ENCODE data around the gene FGF14. TPM values are rescaled to one million over a fixed set of nuclear protein-coding genes. Genes with fewer than 3 reads are reported as not detected.
"Not testable (repeated sequence)": the region's sequence is repeated elsewhere in the genome, so short reads cannot be mapped to it uniquely, and the experiment has no call there.

FGF14 gene
- polyA plus RNA-seq, 1 donor (not counting 4 experiments of a cell fraction or from before 2014, with no cell fraction given), result 0.09 TPM

GRCh38 chr13:101841698-101842097 lies 560.1 kb downstream of the FGF14 start:
- Histone ChIP-seq H3K9me1 (ENCODE audit: control insufficient read depth, extremely low read depth, insufficient read depth, low read length) (no peaks in the 10 kb centered on the region), H3K4me3 (ENCODE audit: control insufficient read depth in 2 of 3, extremely low read depth in 1 of 3, insufficient read depth in 2 of 3, low read depth in 1 of 3, low read length in 3 of 3) (no peak overlapping the region), H3K27me3 (ENCODE audit: control insufficient read depth, extremely low read depth, insufficient read depth, low read length) (no peaks in the 10 kb centered on the region), H3K27ac (ENCODE audit: control insufficient read depth, insufficient read depth, low read length) (no peak overlapping the region), H4K20me1 (ENCODE audit: control insufficient read depth, extremely low read depth, insufficient read depth, low read length) (no peaks in the 10 kb centered on the region), H2AFZ (ENCODE audit: control insufficient read depth, low read length) (no peak overlapping the region), H3K9me3 (ENCODE audit: control insufficient read depth, low read depth, low read length) (no peaks in the 10 kb centered on the region), H3K36me3 (ENCODE audit: control insufficient read depth in 2 of 2, extremely low read depth in 1 of 2, insufficient read depth in 2 of 2, low read length in 2 of 2) (no peaks in the 10 kb centered on the region), H3K79me2 (ENCODE audit: control insufficient read depth, insufficient read depth, low read length) (no peaks in the 10 kb centered on the region), H3K9ac (ENCODE audit: control insufficient read depth, extremely low read depth, insufficient read depth, low read length) (no peak overlapping the region), H3K4me2 (ENCODE audit: control insufficient read depth, extremely low read depth, insufficient read depth, low read depth, low read length) (no peak overlapping the region), H3K4me1 (ENCODE audit: control insufficient read depth, extremely low read depth, insufficient read depth, low read length) (no peaks in the 10 kb centered on the region)
- no peak for DNase-seq (ENCODE audit: low read depth, low spot score)
- no peak for TF ChIP-seq EZH2 (IDR thresholded peaks at IDR 0.05; ENCODE audit: low read length)
- no peak for TF ChIP-seq CTCF (optimal IDR thresholded peaks at IDR 0.05 in 1 of 3, IDR thresholded peaks at IDR 0.05 in 1 of 3, conservative IDR thresholded peaks at IDR 0.05 in 1 of 3; ENCODE audit: extremely low read depth in 1 of 3, insufficient read depth in 2 of 3, low read length in 3 of 3)
- dilution Hi-C loops (cut with MboI; ENCODE audit: extremely low pct_ligation_motif_present, low sequenced_read_pairs), result no loop called here
- FAIRE-seq, result no peak

- no peaks in the 10 kb centered on the region for H3K9me1 ChIP-seq (ENCODE audit: control insufficient read depth, extremely low read depth, insufficient read depth, low read length)
- H3K79me2 ChIP-seq (ENCODE audit: control insufficient read depth, insufficient read depth, low read length), result no peaks in the 10 kb centered on the region
- FAIRE-seq, result no peak
- DNase-seq (ENCODE audit: low read depth, low spot score), result no peak
- dilution Hi-C loops (cut with MboI; ENCODE audit: extremely low pct_ligation_motif_present, low sequenced_read_pairs), result no loop called here
- no peak overlapping the region for H3K4me2 ChIP-seq (ENCODE audit: control insufficient read depth, extremely low read depth, insufficient read depth, low read depth, low read length)
- no peaks in the 10 kb centered on the region for H3K36me3 ChIP-seq (ENCODE audit: control insufficient read depth in 2 of 2, extremely low read depth in 1 of 2, insufficient read depth in 2 of 2, low read length in 2 of 2)
- TF ChIP-seq EZH2 (IDR thresholded peaks at IDR 0.05; ENCODE audit: low read length) (no peak), CTCF (optimal IDR thresholded peaks at IDR 0.05 in 1 of 3, IDR thresholded peaks at IDR 0.05 in 1 of 3, conservative IDR thresholded peaks at IDR 0.05 in 1 of 3; ENCODE audit: extremely low read depth in 1 of 3, insufficient read depth in 2 of 3, low read length in 3 of 3) (no peak)
- H3K27me3 ChIP-seq (ENCODE audit: control insufficient read depth, extremely low read depth, insufficient read depth, low read length), result no peaks in the 10 kb centered on the region
- no peaks in the 10 kb centered on the region for H3K9me3 ChIP-seq (ENCODE audit: control insufficient read depth, low read depth, low read length)
- H2AFZ ChIP-seq (ENCODE audit: control insufficient read depth, low read length), result no peak overlapping the region
- no peak overlapping the region for H3K4me3 ChIP-seq (ENCODE audit: control insufficient read depth in 2 of 3, extremely low read depth in 1 of 3, insufficient read depth in 2 of 3, low read depth in 1 of 3, low read length in 3 of 3)
- H3K4me1 ChIP-seq (ENCODE audit: control insufficient read depth, extremely low read depth, insufficient read depth, low read length), result no peaks in the 10 kb centered on the region
- no peak overlapping the region for H3K9ac ChIP-seq (ENCODE audit: control insufficient read depth, extremely low read depth, insufficient read depth, low read length)
- no peaks in the 10 kb centered on the region for H4K20me1 ChIP-seq (ENCODE audit: control insufficient read depth, extremely low read depth, insufficient read depth, low read length)
- H3K27ac ChIP-seq (ENCODE audit: control insufficient read depth, insufficient read depth, low read length), result no peak overlapping the region
Observed at GRCh38 chr13:101838323-101838722, 563.5 kb downstream of the FGF14 start.

GRCh38 chr13:101837778-101838177 lies 564.1 kb downstream of the FGF14 start:
- H3K4me2 ChIP-seq (ENCODE audit: control insufficient read depth, extremely low read depth, insufficient read depth, low read depth, low read length); DNase-seq (ENCODE audit: low read depth, low spot score); H3K4me1 ChIP-seq (ENCODE audit: control insufficient read depth, extremely low read depth, insufficient read depth, low read length); H4K20me1 ChIP-seq (ENCODE audit: control insufficient read depth, extremely low read depth, insufficient read depth, low read length); H3K4me3 ChIP-seq (ENCODE audit: control insufficient read depth in 2 of 3, extremely low read depth in 1 of 3, insufficient read depth in 2 of 3, low read depth in 1 of 3, low read length in 3 of 3); H3K27ac ChIP-seq (ENCODE audit: control insufficient read depth, insufficient read depth, low read length); H3K79me2 ChIP-seq (ENCODE audit: control insufficient read depth, insufficient read depth, low read length); H3K9ac ChIP-seq (ENCODE audit: control insufficient read depth, extremely low read depth, insufficient read depth, low read length); dilution Hi-C loops (cut with MboI; ENCODE audit: extremely low pct_ligation_motif_present, low sequenced_read_pairs); H3K9me3 ChIP-seq (ENCODE audit: control insufficient read depth, low read depth, low read length); FAIRE-seq; H3K27me3 ChIP-seq (ENCODE audit: control insufficient read depth, extremely low read depth, insufficient read depth, low read length); H3K36me3 ChIP-seq (ENCODE audit: control insufficient read depth in 2 of 2, extremely low read depth in 1 of 2, insufficient read depth in 2 of 2, low read length in 2 of 2); H3K9me1 ChIP-seq (ENCODE audit: control insufficient read depth, extremely low read depth, insufficient read depth, low read length); H2AFZ ChIP-seq (ENCODE audit: control insufficient read depth, low read length): not testable (repeated sequence)

Data from keratinocyte (primary cell).